HG02759 (cell line): ENCODE measurements around the gene PEAR1.

Source experiments
- ATAC-seq: cut with Tn5 transposase; IDR thresholded peaks from one replicate; pipeline ENCODE4 v1.9.1; 2021; ENCODE audit warnings: mild to moderate bottlenecking, moderate library complexity; ENCODE audit not compliant: unreplicated experiment

PEAR1 gene, protein sequence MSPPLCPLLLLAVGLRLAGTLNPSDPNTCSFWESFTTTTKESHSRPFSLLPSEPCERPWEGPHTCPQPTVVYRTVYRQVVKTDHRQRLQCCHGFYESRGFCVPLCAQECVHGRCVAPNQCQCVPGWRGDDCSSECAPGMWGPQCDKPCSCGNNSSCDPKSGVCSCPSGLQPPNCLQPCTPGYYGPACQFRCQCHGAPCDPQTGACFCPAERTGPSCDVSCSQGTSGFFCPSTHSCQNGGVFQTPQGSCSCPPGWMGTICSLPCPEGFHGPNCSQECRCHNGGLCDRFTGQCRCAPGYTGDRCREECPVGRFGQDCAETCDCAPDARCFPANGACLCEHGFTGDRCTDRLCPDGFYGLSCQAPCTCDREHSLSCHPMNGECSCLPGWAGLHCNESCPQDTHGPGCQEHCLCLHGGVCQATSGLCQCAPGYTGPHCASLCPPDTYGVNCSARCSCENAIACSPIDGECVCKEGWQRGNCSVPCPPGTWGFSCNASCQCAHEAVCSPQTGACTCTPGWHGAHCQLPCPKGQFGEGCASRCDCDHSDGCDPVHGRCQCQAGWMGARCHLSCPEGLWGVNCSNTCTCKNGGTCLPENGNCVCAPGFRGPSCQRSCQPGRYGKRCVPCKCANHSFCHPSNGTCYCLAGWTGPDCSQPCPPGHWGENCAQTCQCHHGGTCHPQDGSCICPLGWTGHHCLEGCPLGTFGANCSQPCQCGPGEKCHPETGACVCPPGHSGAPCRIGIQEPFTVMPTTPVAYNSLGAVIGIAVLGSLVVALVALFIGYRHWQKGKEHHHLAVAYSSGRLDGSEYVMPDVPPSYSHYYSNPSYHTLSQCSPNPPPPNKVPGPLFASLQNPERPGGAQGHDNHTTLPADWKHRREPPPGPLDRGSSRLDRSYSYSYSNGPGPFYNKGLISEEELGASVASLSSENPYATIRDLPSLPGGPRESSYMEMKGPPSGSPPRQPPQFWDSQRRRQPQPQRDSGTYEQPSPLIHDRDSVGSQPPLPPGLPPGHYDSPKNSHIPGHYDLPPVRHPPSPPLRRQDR

DNA sequence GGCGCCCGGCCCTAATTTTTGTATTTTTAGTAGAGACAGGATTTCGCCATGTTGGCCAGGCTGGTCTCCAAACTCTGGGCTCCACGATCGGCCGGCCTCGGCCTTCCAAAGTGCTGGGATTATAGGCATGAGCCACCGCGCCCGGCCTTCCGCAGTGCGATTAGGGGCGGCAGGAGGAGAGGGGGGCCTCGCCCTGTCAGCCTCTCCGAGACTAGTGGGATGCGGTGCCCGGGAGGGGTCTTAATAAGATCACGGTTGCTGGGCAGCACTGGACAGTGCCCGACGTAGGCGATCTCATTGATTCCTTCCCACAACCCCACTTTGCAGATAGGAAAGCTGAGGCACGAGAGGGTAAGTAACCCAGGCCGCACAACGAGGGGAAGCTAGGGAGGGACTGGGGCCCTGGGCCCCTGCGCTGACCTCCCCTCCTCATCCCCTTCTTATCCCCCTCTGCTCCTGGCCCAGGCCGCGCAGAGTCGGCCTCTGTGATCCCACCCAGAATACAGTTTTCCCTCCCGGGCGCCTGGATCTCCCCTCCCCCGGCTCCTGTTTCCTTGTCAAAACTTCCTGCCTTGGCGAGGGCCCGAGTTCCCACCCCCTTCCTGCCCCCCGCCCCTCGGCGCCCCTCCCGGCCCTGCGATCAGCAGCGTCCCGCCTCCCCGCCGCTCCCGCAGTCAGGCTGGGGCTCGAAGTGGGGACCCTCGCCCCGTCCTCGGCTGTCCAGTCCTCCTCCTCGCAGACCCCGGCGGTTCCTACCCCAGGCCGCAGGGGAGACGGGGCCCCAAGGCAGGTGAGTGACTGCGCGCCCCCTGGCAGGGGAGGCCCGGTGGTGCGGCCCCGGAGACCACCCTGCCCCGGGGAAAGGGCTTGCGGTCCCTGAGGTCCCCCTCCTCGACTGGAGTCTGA, at the start of gene PEAR1:
Gene PEAR1 (plus strand): TSS at position 671 of the 906 bp plus-strand sequence. CDS start 10,209 bp downstream, outside the sequence.
- no peak for ATAC-seq

DNA sequence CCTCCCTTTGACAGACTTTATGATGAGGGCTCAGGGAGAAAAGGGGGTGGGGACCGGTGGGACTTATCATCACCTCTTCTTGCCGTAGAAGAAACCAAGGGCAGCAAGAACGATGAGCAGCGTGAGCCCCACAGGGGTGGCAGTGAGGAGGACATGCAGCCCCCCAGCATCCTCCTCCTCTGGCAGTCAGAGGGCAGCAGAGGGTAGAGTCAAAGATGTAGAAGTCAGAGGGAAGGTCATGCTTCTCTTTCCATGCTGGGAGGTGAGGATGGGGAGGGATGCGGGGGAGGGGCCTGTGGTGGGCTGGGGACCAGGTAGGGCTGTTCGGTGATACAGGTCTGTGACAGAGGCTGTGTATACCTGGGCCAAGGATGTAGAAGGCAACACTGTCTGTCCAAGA, 49.4 kb upstream of the PEAR1 start:
- no peak for ATAC-seq

DNA sequence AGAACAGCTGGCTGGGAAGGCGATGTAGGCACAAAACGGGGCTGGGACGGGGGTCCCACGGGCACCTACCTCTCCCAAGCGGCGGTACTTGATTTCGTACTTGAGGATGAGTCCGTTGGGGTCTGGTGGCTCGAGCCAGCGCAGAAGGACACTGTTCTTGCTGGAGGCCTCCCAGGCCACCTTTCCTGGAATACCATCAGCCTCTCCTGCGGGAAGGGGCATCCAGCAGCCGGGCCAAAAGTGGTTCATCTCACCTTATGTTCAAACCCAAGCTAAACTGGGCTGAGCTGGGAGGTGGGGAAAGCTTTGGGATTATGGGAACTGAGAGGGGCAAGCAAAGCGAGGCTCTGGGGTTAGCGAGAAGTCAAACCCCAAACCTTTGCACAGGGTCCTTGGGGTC, 48.9 kb upstream of the PEAR1 start:
- ATAC-seq = no peak

DNA sequence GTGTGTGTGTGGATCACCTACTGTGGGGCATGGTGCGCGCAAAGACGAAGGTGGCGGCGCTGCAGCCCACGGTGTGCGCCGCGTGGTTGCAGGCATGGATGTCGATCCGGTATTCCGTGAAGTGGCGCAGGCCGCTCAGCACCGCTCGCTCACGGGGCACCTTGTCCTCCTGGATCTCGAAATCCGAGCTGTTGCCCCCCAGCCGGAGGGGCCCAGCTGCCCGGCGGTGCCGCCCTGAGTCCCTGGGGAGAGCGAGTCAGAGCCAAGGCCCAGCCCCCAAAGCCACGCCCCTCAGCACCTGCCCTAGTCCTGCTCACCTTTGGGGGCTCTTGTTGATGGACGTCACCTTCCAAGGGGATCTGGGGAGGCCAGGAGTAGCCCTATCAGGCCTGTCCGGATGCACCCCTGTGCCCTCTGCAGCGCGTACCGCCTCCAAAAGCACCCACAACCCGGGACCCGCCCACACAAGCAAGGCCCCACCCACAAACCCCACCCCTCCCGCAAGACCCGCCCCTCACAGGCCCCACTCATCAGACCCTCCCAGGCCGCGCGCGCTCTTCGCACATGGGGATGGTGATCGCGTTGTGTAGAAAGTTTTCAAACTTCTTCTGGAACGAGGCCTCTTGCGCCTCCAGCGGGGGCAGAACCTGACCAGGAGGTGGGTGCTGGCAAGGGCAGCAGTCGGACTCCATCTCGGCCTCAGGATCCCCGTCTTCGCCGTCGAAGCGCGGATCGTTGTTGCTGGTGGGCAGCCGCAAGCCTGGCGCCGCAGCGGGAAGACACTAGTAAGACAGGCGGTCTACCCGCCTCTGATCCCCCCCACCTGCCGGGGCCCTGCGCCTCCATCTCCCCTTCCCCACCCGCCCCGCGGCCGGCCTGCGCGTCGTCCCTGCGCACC, 48.2 kb upstream of the PEAR1 start:
- no peak for ATAC-seq

DNA sequence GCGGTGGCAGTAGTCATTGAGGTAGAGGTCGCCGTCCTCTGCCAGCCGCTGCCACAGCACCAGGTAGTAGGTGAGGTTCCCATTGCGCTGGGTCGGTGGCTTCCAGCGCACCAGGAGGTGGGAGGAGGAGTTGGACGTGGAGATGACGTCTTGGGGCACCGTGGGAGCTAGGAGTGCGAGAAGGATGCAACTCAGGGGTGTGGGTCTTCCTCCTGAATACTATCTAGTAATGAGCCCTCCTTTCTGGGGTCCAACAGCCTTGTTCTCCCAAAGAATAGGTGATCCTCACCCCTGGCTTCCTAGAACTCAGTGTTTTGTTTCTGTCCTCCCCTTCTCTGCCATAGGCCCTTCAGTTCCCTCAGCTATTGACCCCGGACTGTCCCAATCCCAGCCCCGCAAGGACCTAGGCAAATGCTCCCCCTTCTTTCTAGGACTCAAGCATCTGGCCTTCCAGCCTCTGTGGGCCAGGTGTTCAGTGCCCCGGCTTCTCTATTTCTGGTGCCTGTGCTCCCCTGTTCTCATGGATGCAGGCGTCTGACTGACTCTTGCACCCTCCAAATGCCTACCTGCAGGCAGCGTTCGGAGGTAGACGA, 47.5 kb upstream of the PEAR1 start:
- no peak for ATAC-seq

DNA sequence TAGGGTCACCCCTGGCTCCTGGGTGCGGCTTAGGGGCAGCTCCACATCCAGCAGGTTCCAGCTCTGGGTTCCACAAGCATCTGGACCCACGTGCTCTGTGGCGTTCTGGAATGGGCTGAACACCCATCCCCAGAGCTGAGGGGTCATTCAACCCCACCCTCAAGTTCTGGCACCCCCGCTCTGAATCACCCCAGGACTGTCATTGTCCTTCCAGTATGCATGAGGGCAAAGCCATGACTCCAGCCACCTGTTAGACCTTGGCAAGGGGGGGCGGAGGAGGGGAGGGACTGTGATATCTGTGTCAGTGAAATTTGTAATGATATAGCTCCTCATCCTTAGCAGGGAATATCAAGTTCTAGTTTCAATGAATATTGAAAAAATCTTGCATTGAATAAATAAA, 46.9 kb upstream of the PEAR1 start:
- ATAC-seq = no peak

DNA sequence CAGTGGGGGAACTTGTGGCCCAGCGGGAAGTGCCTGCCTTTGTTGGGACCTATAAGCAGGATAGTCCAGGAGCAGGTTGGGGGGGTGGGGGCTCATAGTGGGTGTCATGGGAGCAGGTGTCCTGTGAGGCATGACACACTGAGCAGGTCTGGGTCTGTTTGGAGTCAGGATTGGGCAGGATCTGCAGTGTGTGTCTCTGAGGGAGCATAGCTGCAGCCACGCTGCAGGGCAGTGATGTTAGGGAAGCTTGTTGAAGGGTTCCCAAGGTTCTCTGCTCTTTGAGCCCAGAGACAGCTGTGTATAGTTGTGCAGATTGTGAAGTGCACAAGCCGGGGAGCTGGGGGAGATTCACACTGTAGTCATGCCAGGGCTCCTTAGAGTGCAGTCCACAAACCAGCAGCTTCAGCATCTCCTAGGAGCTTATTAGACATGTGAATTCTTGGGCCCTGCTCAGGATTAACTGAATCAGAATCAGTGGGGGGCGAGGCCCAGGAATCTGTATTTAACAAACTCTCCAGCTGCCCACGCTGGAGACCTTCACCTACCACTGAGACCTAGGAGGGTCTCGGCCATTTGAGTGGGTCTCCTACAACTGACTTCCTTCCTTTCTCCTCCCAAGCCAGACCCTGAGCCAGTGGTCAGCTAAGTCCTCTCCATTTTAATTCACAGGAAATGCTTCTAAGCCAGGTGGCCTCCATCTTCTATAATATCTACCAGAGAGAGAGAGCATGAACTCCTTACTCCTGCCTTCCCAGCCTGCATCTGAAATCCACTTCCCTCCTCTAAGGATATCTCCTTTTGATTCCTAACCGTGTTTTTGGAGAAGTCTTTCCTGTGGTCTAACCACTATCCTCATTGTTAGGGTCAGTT, 45.7 kb upstream of the PEAR1 start:
- ATAC-seq = no peak

DNA sequence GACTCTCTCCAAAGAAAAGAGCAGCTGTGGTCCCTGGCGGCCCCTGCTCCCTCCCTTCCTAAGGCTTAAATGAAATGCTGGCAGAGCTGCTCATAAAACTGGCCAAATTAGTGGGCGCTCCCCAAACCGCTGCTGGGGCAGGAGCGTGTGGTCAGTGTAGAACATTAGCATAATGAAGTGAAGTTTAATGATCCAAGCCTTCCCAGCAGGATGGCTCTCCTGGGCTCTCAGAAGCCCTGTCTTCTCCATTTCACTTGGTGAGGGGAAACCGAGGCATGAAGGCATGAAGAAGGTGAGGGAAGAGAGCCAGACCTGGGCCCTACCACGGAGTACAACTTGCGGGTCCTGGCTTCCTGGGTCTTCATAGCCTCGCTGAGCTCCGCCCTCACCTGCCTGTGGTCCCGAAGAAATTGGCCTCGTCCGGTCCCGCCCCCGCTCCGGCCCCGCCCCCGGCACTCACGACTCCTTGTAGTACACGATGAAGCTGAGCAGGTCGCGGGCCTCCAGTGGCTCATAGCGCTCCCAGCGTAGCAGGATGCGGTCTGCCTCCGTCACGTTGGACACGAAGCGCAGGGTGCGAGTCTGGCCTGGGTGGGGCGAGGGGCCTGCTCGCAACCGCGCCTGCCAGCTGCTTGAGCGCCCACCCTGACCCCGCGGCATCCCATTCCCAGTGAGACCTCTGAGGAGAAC, 44.9 kb upstream of the PEAR1 start:
- ATAC-seq = no peak

DNA sequence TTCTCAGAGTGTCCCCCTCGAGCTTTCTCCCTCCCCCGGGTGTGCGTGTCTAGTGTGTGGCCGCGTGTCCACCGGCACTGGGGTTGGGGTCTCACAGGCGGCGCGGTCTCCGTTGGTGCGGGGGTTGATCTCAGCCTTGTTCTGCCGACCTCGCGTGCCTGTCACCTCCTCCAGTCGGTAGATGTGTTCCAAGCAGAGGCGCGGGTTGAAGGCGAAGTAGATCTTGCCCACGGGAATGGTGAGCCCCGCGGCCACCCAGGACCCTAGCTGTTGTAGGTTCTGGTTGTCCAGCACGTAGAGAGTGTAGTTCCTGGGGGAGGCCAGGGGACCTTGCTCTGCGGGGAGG, 44.4 kb upstream of the PEAR1 start:
- no peak for ATAC-seq

DNA sequence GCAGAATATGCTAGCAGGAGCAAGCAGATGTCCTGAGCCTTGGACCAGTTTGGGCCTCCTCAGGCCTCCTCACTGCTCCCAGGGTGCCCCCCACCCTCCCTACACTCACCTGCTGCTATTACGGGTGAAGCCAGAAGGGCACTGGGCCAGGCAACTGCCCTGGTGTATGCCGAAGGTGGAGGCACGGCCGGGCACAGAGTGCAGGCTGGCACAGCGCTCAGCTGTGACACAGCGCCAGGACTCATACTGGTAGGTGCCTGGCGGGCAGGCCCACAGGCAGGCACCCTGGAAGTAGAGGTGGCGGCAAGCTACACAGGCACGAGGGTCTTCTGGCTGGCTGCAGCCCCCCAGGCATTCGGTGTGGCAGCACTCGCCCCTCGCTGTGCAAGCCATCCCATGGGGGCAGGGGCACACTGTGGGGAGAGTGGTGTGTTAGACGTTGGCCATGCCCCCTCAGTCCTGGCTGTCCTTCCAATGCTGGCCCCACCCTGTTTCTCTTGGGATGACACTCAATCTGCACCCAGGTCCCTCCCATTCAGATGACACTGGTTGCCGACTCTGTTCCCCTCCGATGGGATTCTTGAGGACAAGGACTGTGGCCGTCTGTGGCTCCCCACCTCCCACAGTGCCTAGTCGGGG, 41.6 kb upstream of the PEAR1 start:
- no peak for ATAC-seq

DNA sequence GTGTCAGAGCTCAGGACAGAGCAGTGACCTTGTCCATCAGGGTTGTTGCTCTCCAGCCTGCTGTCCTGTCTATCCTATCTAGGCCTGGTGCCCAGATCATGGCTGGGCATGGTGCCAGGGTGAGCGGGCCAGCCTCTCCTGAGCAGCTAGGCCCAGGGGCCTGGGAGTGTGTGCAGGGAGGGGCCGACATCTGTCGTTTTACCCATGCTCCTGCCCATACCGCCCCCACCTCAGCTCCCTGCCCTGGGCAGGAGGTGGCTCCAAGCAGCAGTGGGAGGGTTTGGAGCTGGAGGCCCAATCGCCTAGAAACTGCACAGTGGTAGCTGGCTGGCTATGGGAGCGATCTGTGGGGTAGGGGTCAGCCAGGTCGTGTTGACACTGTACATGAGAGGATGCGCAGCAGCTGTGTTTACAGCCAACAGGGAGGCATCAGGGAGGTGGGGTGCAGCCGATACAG, 41.1 kb upstream of the PEAR1 start:
- ATAC-seq = no peak

DNA sequence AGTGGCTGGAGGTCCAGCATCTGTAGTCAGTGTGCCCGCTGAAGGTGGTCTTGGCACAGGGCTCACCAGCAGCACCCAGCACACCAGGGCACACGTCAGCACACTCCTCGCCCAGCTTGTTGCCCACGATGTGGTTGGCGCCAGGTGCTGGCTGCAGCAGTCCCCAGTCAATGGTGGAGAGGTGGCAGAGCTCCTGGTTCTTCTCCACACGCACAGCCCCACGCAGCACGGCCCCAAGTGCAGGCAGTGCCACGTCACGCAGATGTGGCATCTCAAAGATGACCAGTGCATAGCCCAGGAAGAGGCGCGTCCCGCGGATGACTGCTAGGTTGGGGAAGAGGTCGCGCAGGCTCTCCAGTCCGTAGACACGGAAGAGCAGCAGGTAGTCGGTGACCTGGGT, 39.8 kb upstream of the PEAR1 start:
- no peak for ATAC-seq

DNA sequence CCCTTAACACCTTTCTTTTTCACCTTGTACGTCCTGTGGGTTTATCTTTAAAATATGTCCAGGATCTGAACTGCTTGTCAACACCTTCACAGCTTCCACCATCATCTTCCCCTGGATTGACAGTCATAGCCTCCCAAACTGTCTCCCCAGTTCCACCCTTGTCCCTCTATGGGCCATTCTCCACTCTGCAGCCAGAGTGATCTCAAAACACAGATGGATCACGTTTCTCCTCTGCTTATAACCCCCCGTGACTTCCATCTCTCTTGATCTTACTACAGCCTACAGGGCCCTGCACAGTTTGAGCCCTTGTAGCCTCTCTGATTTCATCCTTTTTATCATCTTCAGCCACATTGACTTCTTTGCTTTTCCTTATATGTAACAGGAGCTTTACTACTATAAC, 38.9 kb upstream of the PEAR1 start:
- ATAC-seq = no peak

DNA sequence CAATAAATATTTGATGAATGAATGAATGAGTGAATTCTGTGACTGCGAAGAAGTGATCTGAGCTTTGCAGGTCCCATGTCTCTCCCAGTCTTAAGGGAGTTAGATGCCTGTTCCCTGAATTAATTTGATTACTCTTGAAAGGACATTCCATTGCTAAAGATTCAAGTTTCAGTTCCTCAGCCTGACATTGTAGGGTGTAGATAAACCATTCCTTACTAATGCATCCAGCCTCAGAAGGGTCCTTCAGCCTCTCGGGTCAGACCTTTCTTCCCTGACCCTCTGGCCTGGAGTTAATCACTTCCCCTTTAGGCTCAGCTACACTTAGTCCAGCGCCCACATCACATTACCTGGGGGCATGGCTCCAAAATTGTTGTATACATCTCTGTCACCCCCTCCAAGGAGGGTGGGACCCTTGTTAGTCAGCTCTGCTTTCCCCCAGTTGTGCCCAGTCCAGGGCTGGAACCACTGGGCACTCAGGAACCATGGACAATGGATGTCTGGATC, 37.2 kb upstream of the PEAR1 start:
- no peak for ATAC-seq

DNA sequence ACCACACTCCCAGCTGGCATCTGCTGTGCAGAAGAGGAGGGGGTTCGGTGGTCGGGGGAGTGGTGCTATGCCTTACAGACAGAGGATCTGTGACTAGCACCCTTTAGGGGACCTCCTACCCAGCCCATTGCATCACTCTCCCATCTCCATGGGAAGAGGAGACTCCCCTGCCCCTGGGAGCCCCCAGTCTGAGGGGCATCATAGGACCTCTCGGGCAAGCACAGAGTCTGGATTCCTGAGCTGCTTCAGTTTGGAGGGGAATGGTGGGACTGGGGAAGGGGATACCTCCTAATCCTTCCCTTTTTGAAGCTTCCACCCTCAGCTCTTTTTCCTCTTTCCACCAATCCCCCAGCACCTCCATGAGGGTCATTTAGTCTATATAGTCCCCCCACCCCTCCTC, 36.0 kb upstream of the PEAR1 start:
- no peak for ATAC-seq

DNA sequence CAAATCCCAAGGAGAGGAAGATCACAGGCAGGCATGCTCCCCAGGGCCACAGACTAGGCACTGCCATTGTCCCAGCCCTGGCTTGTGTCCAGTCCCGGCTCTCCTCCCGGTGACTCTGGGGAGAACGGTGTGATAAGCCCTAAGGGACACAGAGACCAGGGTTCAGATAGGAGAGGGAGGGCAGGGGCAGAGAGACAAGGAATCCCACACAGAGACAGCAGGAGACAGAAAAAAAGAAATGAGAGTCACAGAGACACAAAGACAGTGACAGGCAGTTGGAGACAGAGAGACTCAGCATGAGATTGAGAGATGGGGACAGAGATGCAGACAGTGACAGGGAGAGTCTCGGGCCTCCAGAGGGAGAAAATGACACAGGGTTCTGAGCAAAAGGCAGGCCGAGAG, 35.0 kb upstream of the PEAR1 start:
- ATAC-seq = no peak

DNA sequence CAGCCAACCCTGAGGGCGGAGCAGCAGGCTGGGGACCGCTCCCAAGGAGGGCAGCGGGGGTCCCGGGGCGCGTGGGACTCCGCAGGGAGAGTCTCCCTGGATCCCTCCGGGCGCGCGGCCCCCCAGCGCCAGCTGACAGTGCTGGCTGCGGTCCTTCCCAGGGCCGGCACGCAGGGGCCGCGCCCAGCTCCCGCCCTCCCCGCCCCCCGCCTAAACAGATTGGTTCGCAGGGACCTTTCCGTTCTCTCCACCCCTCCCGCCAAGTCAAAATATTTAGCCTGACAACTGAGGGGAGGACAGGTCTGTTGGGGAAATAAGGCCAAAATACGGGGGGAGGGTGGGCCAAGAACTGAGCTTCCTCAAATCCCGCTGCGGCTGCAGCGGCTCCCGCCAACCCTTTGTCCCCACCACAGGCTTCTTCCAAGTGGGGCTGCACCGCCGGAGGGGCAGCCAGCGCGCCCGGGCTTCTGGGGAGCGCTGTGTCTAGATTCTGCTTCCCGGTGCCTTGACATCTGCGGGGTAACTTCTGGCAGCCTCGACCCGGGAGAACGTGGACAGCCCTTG, 34.5 kb upstream of the PEAR1 start, which contains the start of gene INSRR:
Gene INSRR (minus strand): TSS at position 159 of the 564 bp plus-strand sequence. CDS start 496 bp downstream, outside the sequence.
- ATAC-seq = no peak
